Neuronal stem cell (in vitro differentiated cells): Measurements from ENCODE around the gene RAPGEF1.

Experiments used
- DNase-seq: peaks from one replicate; pipeline ENCODE4 v3.0.0-alpha.2; 2013; ENCODE audit warnings: low spot score
- H2AFZ ChIP-seq: one replicate; pipeline ENCODE4 v1.6.1; 2013; ENCODE audit warnings: mild to moderate bottlenecking, low read length, inconsistent platforms
- H2AK5ac ChIP-seq: 2 replicates; pipeline ENCODE4 v1.6.1; 2013; ENCODE audit warnings: low read depth, mild to moderate bottlenecking, inconsistent platforms, low read length, moderate library complexity, mixed read lengths
- H2BK120ac ChIP-seq: 2 replicates; pipeline ENCODE4 v1.6.1; 2013; ENCODE audit warnings: low read depth, mild to moderate bottlenecking, inconsistent platforms, low read length, moderate library complexity, mixed read lengths
- H2BK12ac ChIP-seq: one replicate; pipeline ENCODE4 v1.6.1; 2013; ENCODE audit warnings: low read length, inconsistent platforms
- H2BK15ac ChIP-seq: 2 replicates; pipeline ENCODE4 v1.6.1; 2013; ENCODE audit warnings: mild to moderate bottlenecking, low read length, inconsistent platforms, mixed read lengths
- H2BK5ac ChIP-seq: one replicate; pipeline ENCODE4 v1.6.1; 2013; ENCODE audit warnings: inconsistent platforms, mild to moderate bottlenecking, low read length, moderate library complexity
- H3K14ac ChIP-seq: one replicate; pipeline ENCODE4 v1.6.1; 2013; ENCODE audit warnings: low read length, inconsistent platforms
- H3K18ac ChIP-seq: 2 replicates; pipeline ENCODE4 v1.6.1; 2013; ENCODE audit warnings: low read length, inconsistent platforms
- H3K23ac ChIP-seq: 2 replicates; pipeline ENCODE4 v1.6.1; 2013; ENCODE audit warnings: low read depth, mild to moderate bottlenecking, mixed read lengths, low read length, inconsistent platforms; ENCODE audit not compliant: poor library complexity
- H3K27ac ChIP-seq: replicated peaks from 3 replicates; pipeline ENCODE4 v1.5.1; 2013; ENCODE audit warnings: low read length, inconsistent platforms
- H3K27me3 ChIP-seq, 3 experiments: 2 replicates each; pipeline ENCODE4 v1.6.1; 2013; ENCODE audit warnings: low read length in 3 of 3, mild to moderate bottlenecking in 2 of 3, inconsistent platforms in 1 of 3, low read depth in 1 of 3, mixed read lengths in 1 of 3, moderate library complexity in 1 of 3; ENCODE audit not compliant: control insufficient read depth in 3 of 3, insufficient read depth in 3 of 3
- H3K36me3 ChIP-seq, 2 donors: replicated peaks in 1 of 2; 2 replicates each; pipeline ENCODE4 v1.6.1; 2013; ENCODE audit warnings: low read length in 2 of 2; ENCODE audit not compliant: control insufficient read depth in 2 of 2, insufficient read depth in 2 of 2
- H3K4ac ChIP-seq: 2 replicates; pipeline ENCODE4 v1.6.1; 2013; ENCODE audit warnings: inconsistent platforms, mild to moderate bottlenecking, low read length, moderate library complexity
- H3K4me1 ChIP-seq, 2 donors: 1 replicate in 1 of 2; 2 replicates in 1 of 2; pipeline ENCODE4 v1.6.1; 2013; ENCODE audit warnings: low read length in 2 of 2, low read depth in 1 of 2; ENCODE audit not compliant: control insufficient read depth in 2 of 2, insufficient read depth in 1 of 2
- H3K4me2 ChIP-seq: one replicate; pipeline ENCODE4 v1.6.1; 2013; ENCODE audit warnings: mild to moderate bottlenecking, low read length, inconsistent platforms; ENCODE audit not compliant: insufficient read depth, poor library complexity, severe bottlenecking
- H3K4me3 ChIP-seq, 2 donors: 2 replicates each; pipeline ENCODE4 v1.5.1; 2013; ENCODE audit warnings: low read length in 2 of 2, mild to moderate bottlenecking in 2 of 2, inconsistent platforms in 1 of 2, moderate library complexity in 1 of 2
- H3K79me1 ChIP-seq: one replicate; pipeline ENCODE4 v1.6.1; 2013; ENCODE audit warnings: low read depth, mild to moderate bottlenecking, inconsistent platforms, low read length, moderate library complexity
- H3K9ac ChIP-seq: one replicate; pipeline ENCODE4 v1.6.1; 2013; ENCODE audit warnings: mild to moderate bottlenecking, low read depth, low read length, inconsistent platforms; ENCODE audit not compliant: poor library complexity
- H3K9me3 ChIP-seq, 2 donors: replicated peaks in 1 of 2; 2 replicates each; pipeline versions ENCODE3 to v1.6.1; 2013; ENCODE audit warnings: low read length in 2 of 2, mild to moderate bottlenecking in 2 of 2, inconsistent platforms in 1 of 2, low read depth in 1 of 2, mixed read lengths in 1 of 2, moderate library complexity in 1 of 2; ENCODE audit not compliant: control insufficient read depth in 2 of 2, insufficient read depth in 1 of 2
- H4K8ac ChIP-seq: one replicate; pipeline ENCODE4 v1.6.1; 2013; ENCODE audit warnings: low read depth, mild to moderate bottlenecking, inconsistent platforms, low read length, moderate library complexity
- H4K91ac ChIP-seq: one replicate; pipeline ENCODE4 v1.6.1; 2013; ENCODE audit warnings: low read length, low read depth, mild to moderate bottlenecking, inconsistent platforms; ENCODE audit not compliant: poor library complexity
- WGBS, 2 donors: extraction: QIAGEN DNeasy Blood & Tissue Kit; methylation state at CpG; one replicate each; pipeline ENCODE4 v1.1.7; 2013; ENCODE audit warnings: missing lambda C conversion rate in 2 of 2, mixed read lengths in 1 of 2; ENCODE audit not compliant: insufficient read length in 2 of 2, insufficient replicate concordance in 1 of 2; ENCODE audit errors: extremely low coverage in 2 of 2; 5-methylcytosine and 5-hydroxymethylcytosine counted together

The RAPGEF1 gene

DNA sequence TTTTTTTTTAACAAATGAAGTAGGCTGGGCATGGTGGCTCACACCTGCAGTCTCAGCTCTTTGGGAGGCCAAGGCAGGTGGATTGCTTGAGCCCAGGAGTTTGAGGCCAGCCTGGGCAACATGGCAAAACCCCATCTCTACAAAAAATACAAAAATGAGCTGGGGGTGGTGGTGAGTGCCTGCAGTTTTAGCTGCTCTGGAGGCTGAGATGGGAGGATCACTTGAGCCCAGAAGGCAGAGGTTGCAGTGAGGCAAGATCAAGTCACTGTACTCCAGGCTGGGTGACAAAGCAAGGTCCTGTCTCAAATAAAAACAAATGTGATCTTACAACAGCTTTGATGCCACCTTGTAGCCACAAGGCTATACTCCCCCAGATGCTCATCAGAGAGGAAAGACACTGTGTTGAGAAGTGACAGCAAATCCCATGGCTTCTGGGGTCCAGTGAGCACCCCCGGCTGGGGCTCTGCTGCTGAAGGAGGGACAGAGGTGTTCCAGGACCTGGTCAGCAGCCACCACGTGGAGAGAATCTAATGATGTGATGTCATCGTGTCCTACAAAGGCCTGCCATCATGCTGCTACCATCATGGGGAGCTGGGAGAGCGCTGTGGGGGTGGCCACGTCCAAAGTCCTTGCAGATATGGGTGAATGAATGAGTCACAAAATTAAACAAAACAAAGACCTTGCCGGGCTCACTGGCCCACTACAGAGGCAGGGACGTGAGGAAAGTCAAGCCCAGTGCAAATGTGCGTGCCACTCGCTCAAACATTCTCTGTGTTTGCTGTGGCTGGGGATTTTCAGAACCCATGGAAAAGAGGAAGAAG is 133.9 kb downstream of the RAPGEF1 start:
- Histone ChIP-seq H3K18ac (no peak overlapping the region), H3K27ac (no peak overlapping the region), H2AK5ac (no peak overlapping the region), H3K36me3 (peaks cover 0 to 54% of the 10 kb centered on the region in 2 donors), H3K9ac (no peak overlapping the region), H3K9me3 (no peaks in the 10 kb centered on the region), H3K4me1 (peaks cover 4 to 24% of the 10 kb centered on the region in 2 donors), H3K79me1 (no peaks in the 10 kb centered on the region), H3K14ac (no peak overlapping the region), H3K27me3 (no peaks in the 10 kb centered on the region), H2BK12ac (no peak overlapping the region), H2BK5ac (no peak overlapping the region), H4K8ac (no peak overlapping the region), H2AFZ (no peak overlapping the region), H3K4ac (no peak overlapping the region), H3K4me2 (no peak overlapping the region), H2BK15ac (no peak overlapping the region), H4K91ac (no peak overlapping the region), H2BK120ac (no peak overlapping the region), H3K4me3 (no peak overlapping the region), H3K23ac (no peak overlapping the region)
- DNase-seq: no peak
- no CpG with 5 or more reads among the region's 9 CpGs for WGBS, 2 donors

DNA sequence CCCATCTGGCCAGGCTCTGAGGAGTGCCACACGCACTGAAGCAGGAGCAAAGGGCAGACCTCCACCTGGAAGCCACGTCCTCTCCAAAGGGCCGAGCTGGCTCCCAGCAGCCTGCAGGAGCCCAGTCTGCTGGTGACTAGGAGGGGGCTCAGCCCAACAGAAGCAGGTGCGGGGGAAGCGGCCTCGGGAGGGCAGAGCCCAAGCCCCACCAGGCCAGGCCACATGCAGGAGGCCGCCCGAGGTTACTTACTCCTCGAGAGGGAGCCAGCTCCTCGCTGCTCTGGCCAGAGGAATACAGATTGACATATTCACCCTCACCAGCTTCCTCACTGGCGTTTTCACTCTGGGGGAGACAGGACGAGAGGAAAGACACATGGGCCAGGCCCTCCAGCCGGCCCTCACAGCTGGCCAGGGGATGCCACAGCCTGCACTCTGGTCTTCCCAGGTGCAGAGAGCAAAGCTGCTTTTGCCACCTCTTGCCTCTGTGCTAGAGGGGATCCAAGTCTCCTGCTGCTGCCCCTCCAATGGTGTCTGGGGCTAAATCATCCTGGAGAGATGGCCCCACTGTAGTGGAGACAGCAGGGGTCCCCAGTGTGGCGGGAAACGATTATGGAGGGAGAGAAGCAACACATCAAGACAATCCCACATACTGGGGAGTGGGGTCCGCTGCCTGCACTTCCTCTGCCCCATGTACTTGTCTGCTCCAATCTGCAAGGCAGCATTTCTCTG is 136.0 kb downstream of the RAPGEF1 start:
- H3K18ac ChIP-seq: peak overlapping the region; percentile 35
- DNase-seq: no peak
- H3K4ac ChIP-seq: no peak overlapping the region
- H2AFZ ChIP-seq: no peak overlapping the region
- no peak overlapping the region for H2BK12ac ChIP-seq
- H2BK120ac ChIP-seq: no peak overlapping the region
- H3K4me1 ChIP-seq: peaks cover 2 to 12% of the 10 kb centered on the region in 2 donors
- H3K27ac ChIP-seq: no peak overlapping the region
- no peak overlapping the region for H3K4me2 ChIP-seq
- no peaks in the 10 kb centered on the region for H3K9me3 ChIP-seq
- H3K79me1 ChIP-seq: no peaks in the 10 kb centered on the region
- H2BK15ac ChIP-seq: no peak overlapping the region
- H4K8ac ChIP-seq: no peak overlapping the region
- H3K4me3 ChIP-seq: no peak overlapping the region
- H3K14ac ChIP-seq: no peak overlapping the region
- no CpG with 5 or more reads among the region's 16 CpGs for WGBS, 2 donors
- no peak overlapping the region for H2AK5ac ChIP-seq
- H3K27me3 ChIP-seq: no peaks in the 10 kb centered on the region
- H3K23ac ChIP-seq: peak overlapping the region; percentile 56
- no peak overlapping the region for H4K91ac ChIP-seq
- H3K36me3 ChIP-seq: peaks cover 0 to 60% of the 10 kb centered on the region in 2 donors
- H3K9ac ChIP-seq: no peak overlapping the region
- no peak overlapping the region for H2BK5ac ChIP-seq

DNA sequence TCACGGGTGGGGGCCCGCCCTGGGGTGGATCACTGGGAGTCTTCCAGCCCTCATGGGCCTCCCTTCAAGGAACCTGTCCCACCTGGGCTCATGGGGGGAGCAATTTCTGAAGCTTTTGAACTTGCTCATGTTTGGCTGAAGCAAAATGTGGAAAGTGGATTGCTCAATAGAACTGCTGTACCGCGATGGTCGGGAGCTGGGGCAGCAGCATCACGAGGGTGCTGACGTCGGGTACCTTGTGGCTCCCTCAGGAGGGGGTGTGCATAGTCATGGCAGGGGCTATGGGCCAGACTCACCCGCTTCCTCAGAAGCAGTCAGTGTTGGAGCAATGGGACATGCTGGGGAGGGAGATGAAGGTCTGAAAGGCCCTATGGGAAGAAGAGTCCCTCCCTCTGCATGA is 136.7 kb downstream of the RAPGEF1 start:
- no peak overlapping the region for H2AK5ac ChIP-seq
- H3K14ac ChIP-seq: peak overlapping the region; percentile 65
- no peaks in the 10 kb centered on the region for H3K27me3 ChIP-seq
- no CpG with 5 or more reads among the region's 9 CpGs for WGBS, 2 donors
- H3K4ac ChIP-seq: no peak overlapping the region
- H3K23ac ChIP-seq: no peak overlapping the region
- no peak overlapping the region for H2BK12ac ChIP-seq
- H3K4me1 ChIP-seq: peaks cover 0 to 6% of the 10 kb centered on the region in 2 donors
- no peak overlapping the region for H4K91ac ChIP-seq
- no peaks in the 10 kb centered on the region for H3K9me3 ChIP-seq
- DNase-seq: no peak
- H3K4me3 ChIP-seq: no peak overlapping the region
- no peak overlapping the region for H3K27ac ChIP-seq
- peaks cover 0 to 64% of the 10 kb centered on the region in 2 donors for H3K36me3 ChIP-seq
- no peak overlapping the region for H2BK15ac ChIP-seq
- H3K79me1 ChIP-seq: no peaks in the 10 kb centered on the region
- no peak overlapping the region for H3K18ac ChIP-seq
- H2BK5ac ChIP-seq: no peak overlapping the region
- H3K4me2 ChIP-seq: no peak overlapping the region
- no peak overlapping the region for H3K9ac ChIP-seq
- H2BK120ac ChIP-seq: no peak overlapping the region
- H2AFZ ChIP-seq: no peak overlapping the region
- H4K8ac ChIP-seq: no peak overlapping the region

DNA sequence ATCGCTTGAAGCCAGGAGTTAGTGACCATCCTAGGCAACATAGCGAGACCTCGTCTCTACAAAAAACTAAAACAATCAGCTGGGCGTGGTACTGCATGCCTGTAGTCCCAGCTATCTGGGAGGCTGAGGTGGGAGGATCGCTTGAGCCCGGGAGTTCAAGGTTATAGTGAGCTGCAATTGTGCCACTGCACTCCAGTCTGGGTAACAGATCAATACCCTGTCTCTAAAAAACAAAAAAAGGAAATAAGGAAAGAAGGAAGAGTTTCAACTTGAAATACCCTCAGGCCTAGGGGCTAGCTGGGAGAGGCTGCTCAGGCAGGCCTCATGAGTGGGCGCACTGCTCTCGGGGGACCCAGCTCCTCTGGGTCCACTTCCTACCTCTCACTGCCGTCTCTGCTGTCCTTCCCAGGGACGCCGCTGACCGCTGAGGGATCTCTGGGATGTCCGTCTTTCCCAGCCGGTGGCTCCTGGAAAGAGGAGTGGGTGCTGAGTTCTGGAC is 138.1 kb downstream of the RAPGEF1 start:
- H3K27me3 ChIP-seq: no peaks in the 10 kb centered on the region
- H2BK12ac ChIP-seq: no peak overlapping the region
- H3K14ac ChIP-seq: no peak overlapping the region
- no peak overlapping the region for H3K4me2 ChIP-seq
- H3K4me3 ChIP-seq: no peak overlapping the region
- H3K27ac ChIP-seq: no peak overlapping the region
- peaks cover 1% of the 10 kb centered on the region for H3K79me1 ChIP-seq
- no peak overlapping the region for H4K91ac ChIP-seq
- no peak overlapping the region for H2AFZ ChIP-seq
- peaks cover 0 to 3% of the 10 kb centered on the region in 2 donors for H3K4me1 ChIP-seq
- H2BK15ac ChIP-seq: no peak overlapping the region
- no CpG with 5 or more reads among the region's 14 CpGs for WGBS, 2 donors
- no peak overlapping the region for H3K4ac ChIP-seq
- H2BK120ac ChIP-seq: no peak overlapping the region
- no peaks in the 10 kb centered on the region for H3K9me3 ChIP-seq
- no peak overlapping the region for H2BK5ac ChIP-seq
- H4K8ac ChIP-seq: peak overlapping the region; percentile 6
- H3K23ac ChIP-seq: no peak overlapping the region
- no peak overlapping the region for H3K18ac ChIP-seq
- H3K9ac ChIP-seq: no peak overlapping the region
- H3K36me3 ChIP-seq: peaks cover 6 to 79% of the 10 kb centered on the region in 2 donors
- no peak for DNase-seq
- H2AK5ac ChIP-seq: no peak overlapping the region
